Lung (tissue), 12 donors: ENCODE results near the gene FOXD1. TPM values are rescaled to one million over a fixed set of nuclear protein-coding genes. Genes with fewer than 3 reads are reported as not detected.

ENCODE experiments used
- ATAC-seq: fragments of 200-7000 bp; cut with Tn5 transposase; one replicate; pipeline ENCODE4 v1.9.1; 2020; ENCODE audit warnings: moderate number of reproducible peaks; ENCODE audit not compliant: insufficient read depth, low FRiP score
- DNase-seq, 3 donors: peaks; one replicate each; pipeline ENCODE4 v3.0.0-alpha.2; 2013 to 2017
- H3K27ac ChIP-seq, 2 donors: one replicate each; pipeline ENCODE4 v1.5.1; 2013; ENCODE audit warnings: mild to moderate bottlenecking in 2 of 2, moderate library complexity in 2 of 2, control low read depth in 1 of 2, inconsistent platforms in 1 of 2, low read depth in 1 of 2, low read length in 1 of 2
- H3K27me3 ChIP-seq, 3 donors: one replicate each; pipeline ENCODE4 v1.5.1; 2013; ENCODE audit warnings: low read length in 2 of 3; ENCODE audit not compliant: control insufficient read depth in 3 of 3, insufficient read depth in 3 of 3
- H3K36me3 ChIP-seq, 4 donors: one replicate each; pipeline ENCODE4 v1.5.1; 2013; ENCODE audit warnings: low read length in 4 of 4, mild to moderate bottlenecking in 1 of 4, moderate library complexity in 1 of 4; ENCODE audit not compliant: control insufficient read depth in 4 of 4, insufficient read depth in 4 of 4
- H3K4me1 ChIP-seq, 5 donors: one replicate each; pipeline ENCODE4 v1.5.1; 2013; ENCODE audit warnings: low read length in 5 of 5, mild to moderate bottlenecking in 2 of 5, moderate library complexity in 1 of 5; ENCODE audit not compliant: control insufficient read depth in 5 of 5, insufficient read depth in 5 of 5
- H3K4me3 ChIP-seq: one replicate; pipeline ENCODE4 v1.5.1; 2013; ENCODE audit warnings: mild to moderate bottlenecking, control low read depth, moderate library complexity
- H3K9ac ChIP-seq, 2 donors: one replicate each; pipeline ENCODE4 v1.5.1; 2013; ENCODE audit warnings: low read length in 2 of 2, control low read depth in 1 of 2; ENCODE audit not compliant: insufficient read depth in 1 of 2
- H3K9me3 ChIP-seq, 4 donors: one replicate each; pipeline ENCODE4 v1.5.1; 2013; ENCODE audit warnings: low read length in 3 of 4, mild to moderate bottlenecking in 1 of 4, moderate library complexity in 1 of 4; ENCODE audit not compliant: control insufficient read depth in 4 of 4, insufficient read depth in 3 of 4
- WGBS, 2 donors: extraction: QIAGEN DNeasy Blood & Tissue Kit; methylation state at CpG; one replicate each; pipeline ENCODE4 v1.1.7; 2013; 5-methylcytosine and 5-hydroxymethylcytosine counted together
- polyA plus RNA-seq, 2 donors: library from polyadenylated mRNA; stranded (reverse); fragments of 200-250 nt; gene quantifications; one replicate each; pipeline ENCODE4 v1.2.1, GENCODE V29; 2013
- total RNA-seq, 2 donors: library from RNA; depleted of rRNA in 1 of 2; stranded (reverse); fragments of >200 nt in 1 of 2; gene quantifications; one replicate each; pipeline ENCODE4 v1.2.1, GENCODE V29; 2014 to 2021
- TF ChIP-seq, protein P1 (sequence below): IDR thresholded peaks from 2 replicates; pipeline ENCODE4 v1.5.1; 2012; ENCODE audit warnings: mild to moderate bottlenecking; ENCODE audit errors: control extremely low read depth, extremely low read depth
- donor health status: control.
- donor health status: control.
- donor health status: Bipolar disorder and iron deficiency.
- donor health status: healthy.
- donor health status: DM: yes; HTN: yes; CAD: no.

FOXD1 gene
- total and polyA plus RNA-seq, 4 donors: 0.20 to 0.46 (median 0.29) TPM

DNA sequence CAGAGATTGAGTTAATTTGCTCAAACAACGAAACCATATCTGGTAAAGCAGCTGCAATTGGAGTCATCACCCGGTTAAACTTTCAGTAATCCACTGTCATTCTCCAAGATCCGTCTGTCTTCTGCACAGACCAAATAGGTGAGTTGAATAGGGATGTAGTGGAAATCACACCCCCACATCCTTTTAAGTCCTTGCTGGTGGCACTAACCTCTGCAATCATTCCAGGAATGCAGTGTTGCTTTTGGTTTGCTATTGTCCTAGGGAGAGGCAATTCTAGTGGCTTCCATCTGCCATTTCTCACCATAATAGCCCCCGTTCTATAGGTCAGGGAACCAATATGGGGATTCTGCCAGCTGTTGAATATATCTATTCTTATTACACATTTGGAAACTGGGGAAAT is 35.1 kb upstream of the FOXD1 start:
- ATAC-seq (no peak), DNase-seq (no peak)
- 79 to 87% methylated on average over 4 of the region's 4 CpGs for WGBS, 2 donors
- TF ChIP-seq, protein P1, sequence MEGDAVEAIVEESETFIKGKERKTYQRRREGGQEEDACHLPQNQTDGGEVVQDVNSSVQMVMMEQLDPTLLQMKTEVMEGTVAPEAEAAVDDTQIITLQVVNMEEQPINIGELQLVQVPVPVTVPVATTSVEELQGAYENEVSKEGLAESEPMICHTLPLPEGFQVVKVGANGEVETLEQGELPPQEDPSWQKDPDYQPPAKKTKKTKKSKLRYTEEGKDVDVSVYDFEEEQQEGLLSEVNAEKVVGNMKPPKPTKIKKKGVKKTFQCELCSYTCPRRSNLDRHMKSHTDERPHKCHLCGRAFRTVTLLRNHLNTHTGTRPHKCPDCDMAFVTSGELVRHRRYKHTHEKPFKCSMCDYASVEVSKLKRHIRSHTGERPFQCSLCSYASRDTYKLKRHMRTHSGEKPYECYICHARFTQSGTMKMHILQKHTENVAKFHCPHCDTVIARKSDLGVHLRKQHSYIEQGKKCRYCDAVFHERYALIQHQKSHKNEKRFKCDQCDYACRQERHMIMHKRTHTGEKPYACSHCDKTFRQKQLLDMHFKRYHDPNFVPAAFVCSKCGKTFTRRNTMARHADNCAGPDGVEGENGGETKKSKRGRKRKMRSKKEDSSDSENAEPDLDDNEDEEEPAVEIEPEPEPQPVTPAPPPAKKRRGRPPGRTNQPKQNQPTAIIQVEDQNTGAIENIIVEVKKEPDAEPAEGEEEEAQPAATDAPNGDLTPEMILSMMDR: no peak
- Histone ChIP-seq H3K4me1 (no peaks in the 10 kb centered on the region), H3K9me3 (no peaks in the 10 kb centered on the region), H3K27me3 (peaks cover 4 to 6% (median 5%) of the 10 kb centered on the region in 3 donors), H3K36me3 (no peaks in the 10 kb centered on the region), H3K27ac (no peak overlapping the region), H3K9ac (no peak overlapping the region), H3K4me3 (no peak overlapping the region)

DNA sequence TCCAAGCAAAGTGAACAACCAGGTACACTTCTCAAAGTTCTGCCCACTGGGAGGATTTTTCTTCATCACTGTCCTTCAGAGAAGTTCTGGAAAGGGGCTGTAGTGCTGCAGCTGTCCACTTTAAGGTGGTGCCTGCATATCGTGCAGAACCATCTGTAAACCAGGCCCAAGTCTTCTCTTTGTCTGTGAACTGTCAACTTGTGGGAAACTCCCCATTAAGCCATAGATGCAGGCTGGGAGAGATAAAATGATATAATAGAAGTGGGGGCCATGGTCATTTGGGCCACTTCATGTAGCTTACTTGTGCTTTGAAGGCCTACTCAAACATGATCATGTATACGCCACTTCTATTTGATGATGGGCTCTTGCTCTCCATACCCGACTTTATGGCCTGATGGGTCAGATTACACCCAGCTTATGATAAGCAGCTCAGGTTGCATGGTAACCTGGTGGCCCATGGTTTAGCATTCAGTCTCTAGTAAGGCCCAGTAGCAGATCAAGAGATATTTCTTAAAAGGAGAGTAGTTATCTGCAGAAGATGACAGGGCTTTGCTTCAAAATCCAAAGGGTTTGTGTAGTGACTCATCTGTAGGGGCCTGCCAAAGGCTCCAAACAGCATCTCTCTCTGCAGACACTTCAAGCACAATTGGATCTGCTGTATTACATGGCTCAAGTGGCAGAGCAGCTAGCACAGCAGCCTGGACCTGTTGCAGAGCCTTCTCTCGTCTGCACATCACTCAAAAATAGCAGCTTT is 34.0 kb upstream of the FOXD1 start:
- Histone ChIP-seq H3K9me3 (no peaks in the 10 kb centered on the region), H3K27ac (no peak overlapping the region), H3K36me3 (no peaks in the 10 kb centered on the region), H3K9ac (no peak overlapping the region), H3K4me3 (no peak overlapping the region), H3K27me3 (peaks cover 3 to 6% (median 4%) of the 10 kb centered on the region in 3 donors), H3K4me1 (no peaks in the 10 kb centered on the region)
- WGBS, 2 donors: 81 to 91% methylated on average over 4 of the region's 4 CpGs
- DNase-seq (no peak), ATAC-seq (no peak)
- TF ChIP-seq, protein P1: no peak

DNA sequence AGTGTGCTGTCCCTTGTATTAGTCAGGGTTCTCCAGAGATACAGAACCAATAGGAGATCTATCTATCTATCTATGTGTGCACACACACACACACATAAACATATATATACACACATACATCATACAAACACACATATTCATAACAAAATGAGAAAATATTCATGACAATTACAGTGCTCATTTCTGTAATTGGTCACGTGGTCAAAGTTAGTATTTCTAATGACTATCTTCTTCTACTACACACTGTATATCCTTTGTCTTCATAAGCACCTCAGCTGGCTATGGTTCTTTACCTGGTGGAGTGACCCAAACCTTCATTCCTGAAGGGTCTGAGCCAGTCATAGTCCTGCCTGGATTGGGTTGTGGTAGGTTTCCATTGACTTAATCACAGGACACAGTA is 31.9 kb upstream of the FOXD1 start:
- peaks cover 0 to 6% (median 3%) of the 10 kb centered on the region in 3 donors for H3K27me3 ChIP-seq
- no peaks in the 10 kb centered on the region for H3K4me1 ChIP-seq
- TF ChIP-seq, protein P1: no peak
- 86 to 91% methylated on average over 1 of the region's 1 CpG for WGBS, 2 donors
- no peak for DNase-seq
- no peak for ATAC-seq
- H3K9me3 ChIP-seq: no peaks in the 10 kb centered on the region
- no peak overlapping the region for H3K4me3 ChIP-seq
- H3K27ac ChIP-seq: no peak overlapping the region
- no peaks in the 10 kb centered on the region for H3K36me3 ChIP-seq
- H3K9ac ChIP-seq: no peak overlapping the region
